Transverse colon (tissue), 4 donors: ENCODE data around the gene HTT-AS. TPM values are rescaled to one million over a fixed set of nuclear protein-coding genes. Genes with fewer than 3 reads are reported as not detected.

ENCODE experiments used
- DNase-seq: peaks from one replicate; pipeline ENCODE4 v3.0.0-alpha.2; 2019
- H3K27ac ChIP-seq, 4 donors: fragments of 200-600 bp; sonication (generic); 2 replicates each; pipeline ENCODE4 v1.5.1; 2016 to 2018; ENCODE audit warnings: inconsistent platforms in 4 of 4
- H3K27me3 ChIP-seq: fragments of 200-600 bp; sonication (generic); 2 replicates; pipeline ENCODE4 v1.5.1; 2017; ENCODE audit warnings: inconsistent platforms
- H3K36me3 ChIP-seq, 4 donors: fragments of 200-600 bp; sonication (generic); 2 replicates each; pipeline ENCODE4 v1.5.1; 2017 to 2019; ENCODE audit warnings: inconsistent platforms in 4 of 4
- H3K4me1 ChIP-seq, 4 donors: fragments of 200-600 bp; sonication (generic); 2 replicates each; pipeline ENCODE4 v1.5.1; 2017 to 2020; ENCODE audit warnings: inconsistent platforms in 4 of 4
- H3K4me3 ChIP-seq, 4 donors: fragments of 200-600 bp; sonication (generic); 1 replicate in 1 of 4; 2 replicates in 3 of 4; pipeline versions ENCODE4 v1.5.1 to v1.6.1; 2017 to 2019; ENCODE audit warnings: inconsistent platforms in 4 of 4
- H3K9me3 ChIP-seq, 2 donors: fragments of 200-600 bp; sonication (generic); 2 replicates each; pipeline ENCODE4 v1.5.1; 2017 to 2019; ENCODE audit warnings: inconsistent platforms in 2 of 2
- CTCF ChIP-seq, 5 experiments: fragments of 200-600 bp in 3 of 5; fragments of 450-650 bp in 2 of 5; sonication (generic) in 3 of 5; IDR thresholded peaks; 1 replicate in 2 of 5; 2 replicates in 3 of 5; pipeline ENCODE4 v1.5.1; 2016 to 2017; ENCODE audit warnings: antibody characterized with exemption in 5 of 5, inconsistent platforms in 3 of 5, mild to moderate bottlenecking in 2 of 5, moderate library complexity in 1 of 5
- EP300 ChIP-seq: sonication (generic); formaldehyde crosslinking; IDR thresholded peaks from one replicate; pipeline ENCODE4 v1.6.1; 2017; ENCODE audit warnings: antibody characterized with exemption, low read depth
- POLR2A ChIP-seq: fragments of 450-650 bp; IDR thresholded peaks from one replicate; pipeline ENCODE4 v1.6.1; 2016; ENCODE audit warnings: antibody characterized with exemption, mild to moderate bottlenecking, moderate library complexity
- POLR2AphosphoS5 ChIP-seq, 3 donors: sonication (generic); formaldehyde crosslinking; IDR thresholded peaks; one replicate each; pipeline ENCODE4 v1.6.1; 2016; ENCODE audit warnings: antibody characterized with exemption in 3 of 3
- WGBS, 2 donors: methylation state at CpG; one replicate each; pipeline ENCODE4 v1.1.5; 2018; ENCODE audit warnings: low coverage in 1 of 2; 5-methylcytosine and 5-hydroxymethylcytosine counted together
- in situ Hi-C, 4 donors: fragments of 200-750 bp; cut with MboI; loops; one replicate each; pipeline versions ENCODE4 v1.15.0 to v1.15.1; 2017; ENCODE audit warnings: low sequenced_read_pairs in 3 of 4, low pct_ligation_motif_present in 1 of 4, low pct_unique_long_range_greater_than_20kb in 1 of 4
- intact Hi-C: fragments of 100-400 bp; cut with DNase I; formaldehyde crosslinking; loops from one replicate; pipeline ENCODE4 v1.15.1; 2023; ENCODE audit warnings: low total_unique reads
- total RNA-seq, 4 donors: library from RNA; depleted of rRNA; stranded (reverse); fragments of >200 nt; gene quantifications; one replicate each; pipeline ENCODE4 v1.1.0, GENCODE V29; 2016

HTT-AS gene
- total RNA-seq, 4 donors from 2014 or later = not detected

GRCh38 chr4:3115637-3116270, 41.4 kb upstream of the HTT-AS start:
- intact Hi-C loops (no loop called here), in situ Hi-C loops (no loop called here)
- DNase-seq = no peak
- TF ChIP-seq POLR2AphosphoS5 (IDR thresholded peaks at IDR 0.05) = no peak
- TF ChIP-seq CTCF (IDR thresholded peaks at IDR 0.05) = no peak
- TF ChIP-seq POLR2A = no peak
- TF ChIP-seq EP300 = no peak
- no peaks in the 10 kb centered on the region for H3K4me1 ChIP-seq
- H3K4me3 ChIP-seq = no peak overlapping the region
- no peak overlapping the region for H3K27ac ChIP-seq
- no peaks in the 10 kb centered on the region for H3K9me3 ChIP-seq
- WGBS, 2 donors = 86 to 88% methylated on average over 10 to 15 of the region's 15 CpGs
- H3K36me3 ChIP-seq = peaks cover 0 to 47% (median 14%) of the 10 kb centered on the region in 4 donors
- no peaks in the 10 kb centered on the region for H3K27me3 ChIP-seq

- Histone ChIP-seq H3K27ac (no peak overlapping the region), H3K9me3 (no peaks in the 10 kb centered on the region), H3K4me1 (no peaks in the 10 kb centered on the region), H3K36me3 (peaks cover 0 to 58% (median 14%) of the 10 kb centered on the region in 4 donors), H3K27me3 (no peaks in the 10 kb centered on the region), H3K4me3 (no peak overlapping the region)
- TF ChIP-seq EP300 (no peak), POLR2AphosphoS5 (IDR thresholded peaks at IDR 0.05) (no peak), POLR2A (no peak), CTCF (IDR thresholded peaks at IDR 0.05) (no peak)
- in situ Hi-C loops (no loop called here), intact Hi-C loops (no loop called here)
- no peak for DNase-seq
- WGBS, 2 donors = 94 to 100% methylated on average over 3 to 6 of the region's 6 CpGs
Measured at GRCh38 chr4:3114377-3114776, 40.0 kb upstream of the HTT-AS start.

GRCh38 chr4:3112609-3113469, 38.5 kb upstream of the HTT-AS start:
- intact Hi-C loops = no loop called here
- WGBS, 2 donors = 86 to 87% methylated on average over 4 to 5 of the region's 5 CpGs
- in situ Hi-C loops = no loop called here
- no peak for DNase-seq
- H3K4me1 ChIP-seq = no peaks in the 10 kb centered on the region
- H3K36me3 ChIP-seq = peaks cover 0 to 49% (median 12%) of the 10 kb centered on the region in 4 donors
- H3K9me3 ChIP-seq = no peaks in the 10 kb centered on the region
- H3K27ac ChIP-seq = peak overlapping the region; percentile 13 to 35 (median 18)
- TF ChIP-seq POLR2A = no peak
- TF ChIP-seq POLR2AphosphoS5 (IDR thresholded peaks at IDR 0.05) = no peak
- no peak for TF ChIP-seq CTCF (IDR thresholded peaks at IDR 0.05)
- TF ChIP-seq EP300 = no peak
- no peak overlapping the region for H3K4me3 ChIP-seq
- no peaks in the 10 kb centered on the region for H3K27me3 ChIP-seq

GRCh38 chr4:3112201-3112600, 37.9 kb upstream of the HTT-AS start:
- TF ChIP-seq POLR2A (no peak), POLR2AphosphoS5 (IDR thresholded peaks at IDR 0.05) (no peak), EP300 (no peak), CTCF (IDR thresholded peaks at IDR 0.05) (no peak)
- intact Hi-C loops = no loop called here
- H3K27ac ChIP-seq = peak overlapping the region; percentile 18 to 36 (median 32)
- in situ Hi-C loops = no loop called here
- WGBS, 2 donors = 74 to 80% methylated on average over 4 of the region's 4 CpGs
- no peaks in the 10 kb centered on the region for H3K9me3 ChIP-seq
- no peaks in the 10 kb centered on the region for H3K27me3 ChIP-seq
- H3K4me1 ChIP-seq = peaks cover 0 to 4% (median 0%) of the 10 kb centered on the region in 4 donors
- peaks cover 0 to 56% (median 10%) of the 10 kb centered on the region in 4 donors for H3K36me3 ChIP-seq
- H3K4me3 ChIP-seq = no peak overlapping the region
- DNase-seq = no peak
